Lung microvascular endothelial cell (primary cell): ENCODE measurements around the gene RAB35. TPM values are rescaled to one million over a fixed set of nuclear protein-coding genes. Genes with fewer than 3 reads are reported as not detected.

ENCODE experiments used
- DNase-seq, 2 donors: peaks; one replicate each; pipeline versions ENCODE4 v3.0.0 to v3.0.0-alpha.2; 2010; ENCODE audit warnings: low read depth in 2 of 2
- total RNA-seq: library from RNA; depleted of rRNA; stranded (reverse); fragments of >200 nt; gene quantifications from 2 replicates; pipeline ENCODE4 v1.2.1, GENCODE V29; 2014

The RAB35 gene
- total RNA-seq, 1 donor from 2014 or later: 41.3 TPM

DNA sequence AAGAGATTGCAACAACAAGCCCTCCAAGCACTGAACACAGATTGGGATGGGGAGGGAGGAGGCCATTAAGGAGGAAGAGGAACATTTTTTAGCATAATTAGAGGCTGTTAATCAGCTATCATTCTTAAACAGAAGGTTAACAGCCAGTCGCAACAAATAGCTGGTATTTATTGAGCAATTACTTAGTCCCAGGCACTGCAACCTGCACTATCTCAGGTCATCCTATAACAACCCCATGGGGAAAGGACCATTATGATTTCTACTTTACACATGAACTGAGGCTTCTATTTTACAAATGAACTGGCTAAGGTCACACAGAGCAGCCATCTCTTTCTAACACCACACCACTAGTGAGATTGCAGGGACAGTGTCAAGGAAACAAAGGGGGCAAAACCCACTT lies 10.4 kb downstream of the RAB35 start:
- DNase-seq: no peak

DNA sequence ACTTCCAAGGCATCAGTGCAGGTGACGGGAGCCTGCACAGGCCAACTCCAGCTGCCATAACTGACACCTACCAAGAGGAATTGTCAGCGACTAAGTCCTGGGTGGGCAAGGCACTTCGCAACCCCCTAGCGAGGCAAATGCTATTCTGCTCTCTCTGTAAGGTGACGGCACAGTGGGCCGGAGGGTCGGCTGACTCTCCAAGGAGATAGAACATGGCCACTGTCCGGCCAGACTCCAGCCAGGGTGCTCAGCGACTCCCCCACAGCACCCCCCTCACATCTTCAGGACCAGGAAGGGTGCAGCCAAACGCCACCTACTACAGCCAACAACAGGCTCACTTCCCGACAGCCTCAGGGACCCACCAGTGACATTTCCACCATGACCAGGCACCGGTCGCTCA lies 13.2 kb downstream of the RAB35 start:
- no peak for DNase-seq

DNA sequence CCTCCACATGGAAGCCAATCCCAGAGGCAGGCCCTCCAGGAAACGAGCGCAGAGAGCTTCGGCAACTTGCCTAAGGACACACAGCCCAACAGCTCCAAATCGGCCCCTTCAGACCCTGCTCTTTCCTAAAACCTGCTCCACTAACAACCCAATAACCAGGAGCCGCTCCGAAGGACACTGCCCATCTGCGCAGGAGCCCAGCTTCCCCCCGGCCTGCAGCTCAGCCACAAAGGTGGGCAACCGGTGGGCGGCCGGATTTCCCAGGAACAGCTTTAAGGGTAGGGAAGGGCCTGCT lies 13.6 kb downstream of the RAB35 start:
- no peak for DNase-seq

DNA sequence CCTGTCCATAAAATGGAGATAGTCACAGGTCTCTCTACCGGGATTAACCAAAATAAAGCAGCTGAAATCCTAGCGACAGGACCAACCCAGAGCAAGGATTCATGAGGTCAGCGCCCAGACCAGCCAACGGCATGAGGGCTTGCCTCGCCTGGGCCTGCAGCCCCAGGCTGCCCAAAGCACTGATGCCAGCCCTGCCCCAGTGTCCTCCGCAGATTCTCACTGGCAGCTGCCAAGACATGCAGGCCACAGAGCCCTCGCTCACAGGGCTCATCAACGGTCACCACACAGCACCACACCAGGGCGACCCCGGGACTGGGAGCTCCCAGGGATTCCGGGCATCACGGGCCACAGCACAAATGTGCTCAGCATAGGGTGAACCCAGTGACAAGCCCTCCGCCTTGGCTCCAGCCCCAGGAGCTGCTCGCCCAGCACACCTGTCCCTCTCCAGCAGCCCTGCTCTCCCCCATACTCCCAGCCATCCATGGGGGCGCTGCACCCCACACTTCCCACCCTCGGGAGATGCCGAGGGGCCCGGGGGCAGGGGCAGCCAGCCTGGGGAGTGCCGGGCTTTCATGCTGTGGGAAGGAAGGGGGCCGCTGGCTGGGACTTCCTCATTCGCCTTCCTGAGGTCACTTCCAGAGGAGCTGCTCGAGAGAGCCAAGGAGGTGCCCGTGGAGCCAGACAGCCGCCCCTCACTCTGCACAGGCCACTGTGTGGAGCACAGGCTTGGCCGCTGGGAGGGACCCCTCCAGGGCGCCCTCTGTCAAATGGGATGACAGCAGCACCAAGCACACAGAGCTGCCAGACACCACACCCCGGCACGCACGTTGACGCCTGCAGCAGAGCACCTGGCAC lies 14.1 kb downstream of the RAB35 start:
- no peak for DNase-seq

DNA sequence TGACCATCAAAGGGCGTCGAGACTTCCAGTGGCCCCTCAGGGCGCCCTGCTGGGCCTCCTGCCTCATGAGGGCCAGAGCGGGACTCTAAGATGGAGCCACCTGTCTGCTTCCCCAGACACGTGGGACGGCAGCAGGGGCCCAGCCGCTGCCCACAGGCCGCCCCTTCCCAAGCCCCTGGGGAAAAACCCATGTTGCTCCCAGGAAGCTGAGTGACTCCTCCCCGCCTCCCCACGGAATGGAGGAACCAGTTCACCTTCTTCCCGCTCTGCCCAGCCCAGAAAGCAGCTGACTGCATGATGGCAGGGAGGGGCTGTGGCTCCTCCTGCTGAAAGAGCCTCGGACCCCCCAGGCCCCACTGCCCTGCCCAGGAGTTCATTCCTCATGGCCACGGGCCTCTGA lies 14.9 kb downstream of the RAB35 start:
- no peak for DNase-seq

DNA sequence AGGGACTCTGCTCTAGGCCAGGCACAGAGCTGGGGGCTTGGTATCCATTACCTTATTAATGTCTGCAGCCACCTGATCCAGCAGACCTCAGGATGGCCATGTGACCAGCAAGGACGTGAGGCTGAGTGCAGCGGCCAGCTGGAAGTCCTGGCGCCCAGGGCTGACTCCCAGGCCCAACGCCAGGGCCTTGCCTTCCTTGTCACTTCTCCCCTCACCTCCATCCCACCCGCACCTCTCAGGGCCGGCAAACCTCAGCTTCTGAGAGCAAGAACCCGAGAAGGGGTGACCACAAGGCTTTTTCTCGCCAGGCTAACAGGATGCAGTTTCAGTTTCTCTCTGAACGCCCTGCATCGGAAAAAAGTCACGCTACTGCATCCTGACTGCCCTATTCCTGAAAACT lies 15.4 kb downstream of the RAB35 start:
- peak in 1 of 2 donors; percentile 16 for DNase-seq

DNA sequence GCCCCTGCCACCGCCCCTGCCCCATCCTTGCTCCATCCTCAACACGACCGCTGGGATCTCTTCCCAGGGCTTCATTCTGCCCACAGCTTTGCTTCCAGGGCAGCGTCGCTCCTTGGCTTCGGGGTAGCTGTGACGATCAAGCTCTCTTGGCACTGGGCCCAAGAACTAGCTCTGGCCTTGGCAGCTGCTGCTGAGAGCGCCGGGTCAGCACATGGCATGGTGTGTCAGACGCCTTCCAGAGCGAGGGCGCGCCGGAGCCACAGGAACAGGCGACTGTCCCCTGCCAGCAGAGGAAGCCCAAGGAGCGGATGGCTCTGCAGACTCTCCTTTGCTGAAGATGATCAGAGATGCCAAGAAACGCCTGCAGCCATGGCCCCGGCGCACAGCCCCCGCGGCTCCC lies 15.9 kb downstream of the RAB35 start:
- peak in 1 of 2 donors; percentile 78 for DNase-seq

DNA sequence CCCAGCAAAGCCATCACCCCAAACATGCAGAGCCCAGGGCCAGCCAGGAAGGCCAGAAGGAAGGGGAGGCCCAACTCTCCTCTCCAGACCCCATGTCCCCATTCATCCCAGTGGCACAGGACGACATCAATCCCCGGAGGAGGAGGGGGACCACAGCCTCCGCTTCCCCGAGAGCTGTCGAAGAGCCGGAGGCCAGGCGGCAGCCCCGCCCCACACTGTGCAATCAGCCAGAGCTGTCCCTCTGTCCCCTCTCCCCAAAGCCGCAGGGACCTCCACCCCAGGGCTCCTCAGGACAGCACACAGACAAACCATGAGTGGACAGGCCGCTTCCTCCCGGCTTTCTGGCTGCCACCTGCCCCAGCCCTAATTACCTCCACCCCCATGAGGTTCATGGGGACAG lies 16.8 kb downstream of the RAB35 start:
- no peak for DNase-seq

DNA sequence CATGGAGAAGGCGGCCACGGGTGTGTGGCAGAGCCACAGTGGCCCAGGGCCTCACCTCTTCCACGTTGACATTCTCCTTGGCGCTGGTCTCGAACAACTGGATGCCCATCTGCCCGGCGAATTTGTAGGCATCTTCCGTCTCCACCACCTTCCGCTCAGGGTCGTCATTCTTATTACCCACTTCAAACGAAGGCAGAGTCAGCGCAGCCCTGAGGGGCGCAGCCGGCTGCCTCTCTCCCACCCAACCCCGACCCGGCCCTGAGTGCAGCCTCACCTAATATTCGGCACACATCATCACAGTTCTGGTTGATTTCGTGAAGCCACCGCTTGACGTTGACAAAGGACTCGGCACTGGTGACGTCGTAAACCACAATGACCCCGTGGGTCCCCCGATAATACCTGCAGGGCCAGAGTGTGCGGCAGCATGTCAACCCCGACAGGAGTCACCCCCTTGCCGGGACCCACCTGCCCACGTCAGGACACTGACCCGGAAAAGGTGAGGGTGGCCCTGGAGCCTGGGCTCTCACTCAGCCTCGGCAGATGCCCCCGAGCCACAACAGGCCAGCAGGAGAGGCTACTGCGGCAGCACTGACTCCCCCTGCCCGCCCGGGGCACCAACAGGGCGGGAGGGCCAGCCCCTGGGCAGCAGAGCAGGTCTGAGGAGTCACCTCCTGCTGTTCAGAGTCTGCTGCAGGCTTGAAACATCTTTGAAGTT lies 17.6 kb downstream of the RAB35 start:
- no peak for DNase-seq

DNA sequence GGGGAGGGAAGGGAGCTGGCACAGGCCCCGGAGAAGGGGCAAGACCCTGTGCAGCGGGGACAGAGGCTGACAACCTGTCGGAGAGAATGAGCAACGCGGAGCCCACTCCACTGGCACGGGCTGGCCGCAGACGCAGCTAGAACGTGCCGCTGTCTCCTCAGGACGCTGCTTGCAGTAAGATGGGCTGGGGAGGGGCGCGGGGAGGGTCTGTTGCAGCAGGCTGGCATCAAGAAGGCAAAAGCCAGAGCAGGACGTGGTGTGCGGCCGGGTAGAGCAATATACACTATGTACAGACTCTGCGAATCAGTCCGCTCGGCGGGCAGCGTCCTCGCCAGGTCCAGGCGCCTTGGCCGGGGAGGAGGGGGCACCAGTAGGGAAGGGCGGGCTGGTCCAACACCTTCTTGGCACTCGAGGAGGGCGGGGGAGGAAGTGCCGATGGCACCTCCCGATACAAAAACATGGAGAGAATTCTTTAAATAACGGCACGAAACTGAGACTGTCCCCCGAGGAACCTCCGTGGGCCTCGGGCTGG lies 19.8 kb downstream of the RAB35 start:
- DNase-seq: no peak

DNA sequence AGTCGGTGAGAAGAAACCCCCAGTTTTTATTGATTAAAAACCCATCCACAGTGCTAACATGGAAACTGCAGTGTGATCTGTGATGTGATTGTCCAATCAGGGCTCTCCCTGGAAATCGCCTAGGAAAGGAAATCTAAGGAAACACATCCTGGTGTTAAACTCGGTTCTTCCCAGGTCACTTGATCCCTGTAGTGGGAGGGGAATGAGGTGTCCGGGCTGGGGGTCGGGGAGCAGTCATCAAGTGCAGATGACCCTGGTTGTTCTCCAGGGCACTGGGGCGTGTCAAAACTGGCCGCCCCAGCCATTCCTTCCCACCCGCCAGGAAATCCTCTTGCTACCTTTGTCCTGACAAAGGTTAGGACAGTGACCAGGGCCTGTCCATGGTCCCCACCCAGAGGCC lies 20.8 kb downstream of the RAB35 start:
- DNase-seq: no peak

DNA sequence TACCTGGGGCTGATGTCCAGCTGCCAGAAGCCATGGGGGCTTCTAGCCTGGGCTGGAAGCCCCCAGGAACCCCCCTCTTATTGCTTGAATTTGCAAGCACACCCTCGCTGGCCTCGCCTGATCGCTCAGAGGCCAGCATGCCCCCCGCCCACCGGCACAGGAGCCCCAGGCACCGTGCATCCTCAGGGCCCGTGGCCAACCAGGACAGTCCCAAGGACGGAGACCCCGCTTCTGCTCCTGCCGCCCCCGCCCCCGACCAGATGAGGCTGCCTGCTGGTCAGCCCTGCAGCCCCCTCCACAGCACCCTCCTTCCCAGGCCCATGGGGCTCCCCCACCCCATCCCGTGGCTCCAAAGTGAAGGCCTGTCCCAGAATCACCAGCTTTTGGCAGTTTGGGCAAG lies 21.2 kb downstream of the RAB35 start:
- DNase-seq: no peak

DNA sequence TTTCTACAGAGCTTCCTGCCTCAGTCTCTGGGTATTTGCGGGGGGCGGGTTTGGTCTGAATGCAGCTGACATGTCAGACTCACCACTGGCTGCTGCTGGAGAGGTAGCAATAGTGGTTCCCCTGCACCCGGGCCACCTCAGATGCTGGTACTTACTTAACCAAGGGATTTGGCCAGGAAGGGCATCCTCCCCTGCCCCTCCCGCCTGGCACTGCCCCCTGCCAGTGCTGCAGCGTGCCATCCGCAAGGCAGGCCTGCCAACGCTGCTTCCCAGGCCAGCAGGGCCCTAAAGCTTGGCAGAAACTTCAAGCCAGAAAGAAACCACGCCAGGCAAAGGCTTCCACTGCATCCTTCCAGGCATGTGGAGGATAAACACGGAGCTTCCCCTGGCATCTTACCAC lies 22.1 kb downstream of the RAB35 start:
- DNase-seq: no peak

DNA sequence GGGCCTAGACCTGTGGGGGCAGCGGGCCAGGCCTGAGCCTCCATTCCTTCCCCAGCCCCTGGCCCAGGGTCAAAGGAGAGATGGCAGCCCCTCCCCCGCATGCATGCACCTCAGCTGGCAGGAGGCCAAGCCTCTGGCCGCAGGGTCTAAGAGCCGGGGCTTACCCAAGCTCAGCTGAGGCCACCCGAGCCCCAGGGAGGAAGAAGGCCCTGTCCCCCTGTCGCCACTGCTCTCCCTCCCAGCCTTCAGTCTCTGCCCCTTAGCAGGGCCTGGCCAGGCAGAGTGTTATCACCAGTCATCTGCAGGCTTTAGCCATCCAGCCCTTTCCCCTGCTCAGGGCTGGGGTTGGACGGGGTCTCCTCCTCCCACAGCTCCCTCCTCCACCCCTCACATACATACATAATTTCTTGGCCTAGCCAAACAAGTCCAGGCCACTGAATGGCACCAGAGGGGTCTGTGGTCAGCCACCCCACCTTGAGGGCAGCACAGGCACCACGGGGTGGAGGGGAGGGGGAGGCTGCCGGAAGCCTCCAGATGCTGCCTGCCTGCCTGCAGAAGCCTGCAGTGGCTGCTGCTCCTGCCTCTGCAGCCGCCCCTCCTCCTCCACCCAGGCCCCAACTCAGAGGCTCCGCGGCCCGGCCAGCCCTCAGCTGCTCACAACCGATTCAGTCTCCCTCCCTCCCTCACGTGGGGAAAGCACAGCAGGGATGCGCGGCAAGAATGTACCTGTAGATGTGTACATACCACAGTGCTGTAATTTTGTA lies 22.8 kb downstream of the RAB35 start:
- no peak for DNase-seq

DNA sequence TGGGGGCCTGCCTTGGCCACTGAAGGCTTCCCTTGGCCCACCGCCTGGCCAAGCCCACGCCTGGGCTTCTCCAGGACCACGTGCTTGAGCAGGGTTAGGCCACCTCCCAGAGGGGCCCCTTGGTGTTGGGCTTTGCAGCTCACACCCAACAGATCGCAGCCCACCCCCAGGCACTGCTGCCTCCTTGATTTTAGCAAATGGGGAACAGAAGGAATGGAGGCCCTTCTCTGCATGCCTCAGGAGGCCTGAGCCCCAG lies 23.3 kb downstream of the RAB35 start:
- no peak for DNase-seq

DNA sequence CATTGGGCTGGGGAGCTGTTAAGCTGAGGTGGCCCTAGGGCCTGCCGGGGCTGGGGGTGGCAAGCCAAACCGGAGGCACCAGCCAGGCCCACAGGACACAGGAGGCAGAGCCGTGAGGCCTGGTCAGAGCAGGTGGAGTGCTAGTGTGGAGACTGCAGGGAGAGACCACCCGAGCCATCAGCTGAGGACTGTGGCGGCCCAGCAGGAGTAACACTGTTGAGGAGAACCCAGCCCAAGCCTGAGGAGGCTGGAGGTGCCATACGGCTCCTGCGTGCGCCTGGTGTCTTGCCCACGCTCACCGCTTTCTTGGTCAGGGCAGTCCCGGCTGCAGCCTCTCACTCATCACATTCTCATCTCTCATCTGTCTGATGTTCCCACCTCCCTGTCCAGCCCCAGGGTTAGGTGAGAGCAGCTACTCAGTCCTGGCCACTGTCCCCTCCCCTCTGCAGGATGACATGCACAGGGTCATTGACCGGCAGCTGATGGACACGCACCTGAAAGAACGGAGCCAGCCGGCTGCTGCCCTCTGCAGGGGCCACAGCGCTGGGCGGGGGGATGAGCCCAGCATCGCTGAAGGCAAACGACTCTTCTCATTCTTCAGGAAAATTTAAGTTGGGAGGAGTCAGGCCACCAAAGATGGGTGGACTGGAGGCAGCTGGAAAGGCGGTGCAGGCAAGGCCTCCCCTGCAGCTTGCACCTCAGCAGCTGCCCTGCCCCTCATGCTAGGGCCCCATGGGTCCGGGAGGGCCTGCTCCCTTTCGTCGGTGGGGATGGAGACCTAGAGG lies 23.8 kb downstream of the RAB35 start:
- no peak for DNase-seq

DNA sequence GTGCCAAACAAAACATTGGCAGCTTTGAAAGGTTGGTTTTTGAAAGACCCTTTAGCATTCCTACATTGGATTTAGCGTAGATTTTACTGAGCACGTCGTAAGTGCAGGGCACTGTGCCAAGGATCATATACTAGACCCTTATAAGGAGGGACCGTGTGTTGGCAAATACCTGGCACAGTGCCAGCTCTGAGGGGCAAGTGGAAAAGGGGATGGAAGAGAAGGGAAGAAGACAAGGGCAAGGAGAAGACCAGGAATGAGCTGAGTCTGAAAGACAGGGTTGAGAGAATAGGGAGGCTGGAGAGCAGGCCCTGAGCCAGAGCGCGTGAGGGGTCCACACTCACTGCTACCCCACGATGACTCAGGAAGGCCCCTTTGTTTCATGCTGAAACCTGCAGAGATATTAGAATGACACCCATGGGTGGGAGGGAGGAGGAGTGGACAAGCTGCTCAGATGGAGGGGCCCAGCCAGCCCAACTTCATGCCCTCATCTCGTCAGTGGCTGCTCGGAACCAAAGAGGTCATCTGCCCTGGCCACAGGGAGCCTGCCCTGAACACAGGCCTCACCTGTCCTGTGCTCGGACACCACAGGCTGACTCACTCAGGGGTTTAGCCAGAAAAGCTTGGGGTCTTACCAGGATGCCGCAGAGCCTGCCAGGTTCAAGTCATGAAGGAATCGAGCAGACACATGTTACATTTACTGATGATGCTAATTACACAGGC lies 25.0 kb downstream of the RAB35 start:
- DNase-seq: no peak

DNA sequence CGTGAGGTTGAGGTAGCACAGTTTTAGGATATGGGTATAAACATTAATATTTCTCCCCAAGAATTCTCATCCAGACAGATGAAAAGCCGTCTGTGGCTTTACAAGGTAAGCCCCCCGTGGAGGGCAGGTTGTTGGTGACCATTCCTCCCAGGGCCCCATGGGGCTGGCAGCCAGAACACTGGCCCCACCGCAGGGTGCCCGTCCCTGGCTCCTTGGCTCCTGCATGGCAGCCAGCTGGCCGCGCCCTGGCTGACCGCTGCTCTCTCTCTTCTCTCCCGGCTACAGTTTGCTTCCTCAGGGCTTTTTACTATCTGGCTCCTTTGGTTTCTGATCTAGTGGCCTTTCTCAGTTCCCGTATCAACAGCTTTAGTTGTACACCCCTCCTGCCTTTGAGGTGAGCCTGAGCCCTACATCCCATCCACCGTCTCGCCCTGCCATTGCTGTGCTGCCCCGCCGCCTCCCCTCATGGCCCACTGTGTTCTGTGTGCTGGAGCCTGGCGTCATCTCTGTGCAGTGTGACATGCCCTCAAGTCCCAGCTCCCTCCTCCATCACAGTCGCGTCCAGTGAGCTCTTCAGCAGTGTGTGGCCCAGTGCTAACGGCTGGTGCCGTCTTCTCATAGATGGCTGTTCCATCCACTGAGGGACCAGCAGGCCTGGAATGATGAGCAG lies 25.8 kb downstream of the RAB35 start:
- no peak for DNase-seq

DNA sequence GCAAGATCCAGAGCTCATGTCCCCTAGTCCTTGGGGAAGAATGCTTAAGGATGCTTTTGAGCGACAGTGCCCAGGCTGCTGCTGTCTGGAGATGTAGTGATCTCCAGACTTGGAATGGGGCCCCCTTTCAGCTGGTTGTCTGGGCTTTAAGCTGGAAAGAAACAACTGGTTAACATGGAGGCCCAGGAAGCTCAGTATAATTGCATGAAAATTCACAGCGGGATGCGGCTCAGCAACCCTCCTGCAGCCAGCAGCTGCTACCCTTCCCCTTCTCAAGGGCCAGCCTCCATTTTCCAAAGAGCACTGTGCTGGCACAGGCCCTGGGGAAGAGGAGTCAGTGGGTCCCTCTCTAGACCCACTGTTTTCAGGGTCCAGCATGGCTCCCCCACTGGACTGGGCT lies 26.3 kb downstream of the RAB35 start:
- DNase-seq: no peak

DNA sequence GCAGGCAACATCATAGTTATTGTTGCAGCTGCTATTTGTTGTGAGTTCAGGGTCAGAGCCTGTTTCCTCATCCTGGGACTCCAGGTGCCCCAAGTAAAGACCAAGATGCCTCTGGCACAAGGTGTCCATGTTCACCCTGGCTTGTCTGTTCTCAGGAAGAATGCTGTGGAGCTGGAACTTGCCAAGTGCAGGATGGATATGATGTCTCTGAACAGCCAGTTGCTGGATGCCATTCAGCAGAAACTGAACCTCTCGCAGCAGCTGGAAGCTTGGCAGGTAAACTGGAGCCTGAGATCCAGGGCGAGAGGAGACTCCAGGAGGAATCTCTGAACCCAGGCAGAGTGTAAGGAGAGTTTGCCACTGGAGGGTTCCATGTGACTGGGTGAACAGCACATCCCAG lies 26.8 kb downstream of the RAB35 start:
- DNase-seq: no peak

DNA sequence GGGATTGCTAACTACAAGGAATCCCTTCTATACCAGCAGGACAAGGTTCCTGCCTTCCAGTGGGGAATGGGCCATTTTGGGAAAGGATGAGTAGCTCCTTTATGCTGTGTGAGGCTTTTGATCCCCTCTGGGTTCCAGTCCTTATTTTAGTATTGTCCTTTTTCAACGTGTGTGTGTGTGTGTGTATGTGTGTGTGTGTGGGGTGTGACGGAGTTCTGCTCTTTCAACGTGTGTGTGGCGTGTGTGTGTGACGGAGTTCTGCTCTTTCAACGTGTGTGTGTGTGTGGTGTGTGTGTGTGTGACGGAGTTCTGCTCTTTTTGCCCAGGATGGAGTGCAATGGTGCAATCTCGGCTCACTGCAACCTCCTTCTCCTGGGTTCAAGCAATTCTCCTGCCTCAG lies 27.4 kb downstream of the RAB35 start:
- no peak for DNase-seq
